ENCODE data around the gene PBX1.
"Not testable (repeated sequence)": the region's sequence is repeated elsewhere in the genome, so short reads cannot be mapped to it uniquely, and the experiment has no call there.

- TF ChIP-seq CTCF (IDR thresholded peaks at IDR 0.05); POLR2A (IDR thresholded peaks at IDR 0.05; ENCODE audit: low read depth); POLR2AphosphoS5 (IDR thresholded peaks at IDR 0.05): not testable (repeated sequence)
These were observed 44.8 kb downstream of the PBX1 start for GRCh38 chr1:164603805-164604204.
